Endothelial cell of umbilical vein (primary cell): ENCODE data around the gene CDC23. TPM values are rescaled to one million over a fixed set of nuclear protein-coding genes. Genes with fewer than 3 reads are reported as not detected.
"Not testable (repeated sequence)": the region's sequence is repeated elsewhere in the genome, so short reads cannot be mapped to it uniquely, and the experiment has no call there.

Experiments used
- BruUV-seq: library from RNA; stranded (reverse); fragments of 400-500 nt; replicated peaks from 2 replicates; lab custom pipeline; 2021; lab: Mats Ljungman, UMichigan
- CTCF ChIA-PET: fragments of 300-600, 350-600 bp; sonication (Branson Sonifier 250); formaldehyde crosslinking; loops from one replicate; lab custom pipeline; 2021; ENCODE audit warnings: antibody characterized with exemption, inconsistent platforms; lab: Charles Lee
- POLR2A ChIA-PET: fragments of 300-600, 350-600 bp; sonication (Branson Sonifier 250); formaldehyde crosslinking; loops from one replicate; lab custom pipeline; 2021; ENCODE audit warnings: antibody characterized with exemption, inconsistent platforms; lab: Charles Lee
- DNase-seq: peaks from one replicate; pipeline ENCODE4 v3.0.0-alpha.2; 2011; ENCODE audit warnings: low read depth, low spot score
- FAIRE-seq: peaks from 2 replicates; lab custom pipeline; 2011; peaks lifted over from hg19 to GRCh38; lab: Jason Lieb, UNC
- H2AFZ ChIP-seq: 2 replicates; pipeline ENCODE4 v1.6.0; 2012; ENCODE audit warnings: low read depth, low read length, control low read depth, inconsistent platforms
- H3K27ac ChIP-seq: 2 replicates; pipeline ENCODE4 v1.5.1; 2011; ENCODE audit warnings: low read depth, mild to moderate bottlenecking, control low read depth, low read length, moderate library complexity; ENCODE audit not compliant: insufficient read depth
- H3K27me3 ChIP-seq, 2 experiments: 2 replicates each; pipeline versions ENCODE4 v1.6.0 to v1.6.1; 2011; ENCODE audit warnings: low read length in 2 of 2, mixed read lengths in 1 of 2; ENCODE audit not compliant: control insufficient read depth in 2 of 2, insufficient read depth in 2 of 2
- H3K36me3 ChIP-seq, 2 experiments: 2 replicates in 1 of 2; 3 replicates in 1 of 2; pipeline ENCODE4 v1.5.1; 2011; ENCODE audit warnings: low read length in 2 of 2, mild to moderate bottlenecking in 1 of 2, moderate library complexity in 1 of 2; ENCODE audit not compliant: control insufficient read depth in 2 of 2, insufficient read depth in 2 of 2; ENCODE audit errors: extremely low read depth in 1 of 2
- H3K4me1 ChIP-seq: 3 replicates; pipeline ENCODE4 v1.5.1; 2011; ENCODE audit warnings: mild to moderate bottlenecking, low read length; ENCODE audit not compliant: control insufficient read depth, insufficient read depth; ENCODE audit errors: extremely low read depth
- H3K4me2 ChIP-seq: 2 replicates; pipeline ENCODE4 v1.6.1; 2011; ENCODE audit warnings: low read length, control low read depth, mixed read lengths; ENCODE audit not compliant: insufficient read depth
- H3K4me3 ChIP-seq, 3 experiments: fragments of 200-600 bp in 1 of 3; sonication (generic), shearing (Covaris generic) in 1 of 3; replicated peaks in 1 of 3; 2 replicates each; pipeline ENCODE4 v1.5.1; 2011 to 2016; ENCODE audit warnings: control low read depth in 3 of 3, low read length in 3 of 3, mild to moderate bottlenecking in 2 of 3, inconsistent platforms in 1 of 3, low read depth in 1 of 3, moderate library complexity in 1 of 3; ENCODE audit not compliant: insufficient read depth in 1 of 3
- H3K79me2 ChIP-seq: 2 replicates; pipeline ENCODE4 v1.6.0; 2012; ENCODE audit warnings: low read length, inconsistent platforms; ENCODE audit not compliant: control insufficient read depth, insufficient read depth
- H3K9ac ChIP-seq: replicated peaks from 2 replicates; pipeline ENCODE3; 2011; ENCODE audit warnings: low read length, control low read depth; ENCODE audit not compliant: insufficient read depth; ENCODE audit errors: extremely low read depth
- H3K9me1 ChIP-seq: replicated peaks from 3 replicates; pipeline ENCODE4 v1.6.0; 2011; ENCODE audit warnings: mild to moderate bottlenecking, low read length; ENCODE audit not compliant: control insufficient read depth, insufficient read depth; ENCODE audit errors: extremely low read depth
- H3K9me3 ChIP-seq: replicated peaks from 2 replicates; pipeline ENCODE4 v1.5.1; 2012; ENCODE audit warnings: low read length, inconsistent platforms; ENCODE audit not compliant: control insufficient read depth, insufficient read depth
- H4K20me1 ChIP-seq: replicated peaks from 2 replicates; pipeline ENCODE3; 2011; ENCODE audit warnings: mild to moderate bottlenecking, low read length; ENCODE audit not compliant: control insufficient read depth, insufficient read depth; ENCODE audit errors: extremely low read depth
- CTCF ChIP-seq, 2 donors: IDR thresholded peaks; 1 replicate in 1 of 2; 2 replicates in 1 of 2; pipeline ENCODE4 v1.5.1; 2011; ENCODE audit warnings: low read length in 2 of 2, mild to moderate bottlenecking in 2 of 2, moderate library complexity in 2 of 2, control low read depth in 1 of 2, inconsistent platforms in 1 of 2, low read depth in 1 of 2; ENCODE audit not compliant: insufficient read depth in 1 of 2; ENCODE audit errors: extremely low read depth in 1 of 2
- EZH2 ChIP-seq: IDR thresholded peaks from 2 replicates; pipeline ENCODE4 v1.6.1; 2012; ENCODE audit warnings: borderline replicate concordance, low read depth, mild to moderate bottlenecking, moderate library complexity, low read length, inconsistent platforms; ENCODE audit not compliant: severe bottlenecking
- FOS ChIP-seq: IDR thresholded peaks from 2 replicates; pipeline ENCODE4 v1.6.1; 2011; ENCODE audit warnings: mild to moderate bottlenecking, low read length, moderate library complexity, borderline replicate concordance; ENCODE audit not compliant: insufficient read depth
- GATA2 ChIP-seq: IDR thresholded peaks from 2 replicates; pipeline ENCODE4 v1.7.0; 2011; ENCODE audit warnings: low read depth, mild to moderate bottlenecking, moderate library complexity, mixed read lengths, low read length; ENCODE audit not compliant: insufficient read length, insufficient read depth
- JUN ChIP-seq: IDR thresholded peaks from 2 replicates; pipeline ENCODE4 v1.6.1; 2011; ENCODE audit warnings: borderline replicate concordance, low read depth; ENCODE audit not compliant: insufficient read length, insufficient read depth
- MAX ChIP-seq: IDR thresholded peaks from 2 replicates; pipeline ENCODE4 v1.6.1; 2011; ENCODE audit not compliant: insufficient read depth, insufficient read length
- MYC ChIP-seq: IDR thresholded peaks from one replicate; pipeline ENCODE4 v1.6.1; 2011; ENCODE audit warnings: mild to moderate bottlenecking, low read depth, low read length
- POLR2A ChIP-seq: IDR thresholded peaks from 2 replicates; pipeline ENCODE4 v1.6.1; 2012; ENCODE audit warnings: low read depth, mild to moderate bottlenecking, control low read depth, low read length
- POLR2AphosphoS5 ChIP-seq: IDR thresholded peaks from 2 replicates; pipeline ENCODE4 v1.6.1; 2012; ENCODE audit warnings: low read depth, mild to moderate bottlenecking, control low read depth, low read length, moderate library complexity; ENCODE audit not compliant: insufficient read depth
- dilution Hi-C: fragments of 300-500 bp; cut with MboI; formaldehyde crosslinking; loops from one replicate; pipeline ENCODE4 v1.15.0; 2019; ENCODE audit warnings: low sequenced_read_pairs; ENCODE audit not compliant: extremely low pct_ligation_motif_present
- intact Hi-C: fragments of 100-400 bp; cut with micrococcal nuclease; formaldehyde crosslinking; loops from one replicate; pipeline ENCODE4 v1.10.0; 2022
- polyA plus RNA-seq, 4 experiments: library from polyadenylated mRNA; depleted of rRNA in 3 of 4; stranded (reverse) in 3 of 4; unstranded in 1 of 4; fragments of >200 nt; gene quantifications; 2 replicates each; pipeline versions ENCODE4 v1.2.1 to v1.2.3, GENCODE V29; 2011 to 2012; ENCODE audit warnings: missing spikeins in 1 of 4
- total RNA-seq: library from RNA; stranded (reverse); gene quantifications from 2 replicates; pipeline ENCODE4 v1.2.3, GENCODE V29; 2021

The CDC23 gene
- total and polyA plus RNA-seq, 2 donors (not counting 3 experiments of a cell fraction or from before 2014, with no cell fraction given), result 28.5 to 41.2 TPM

- ChIA-PET CTCF (interaction anchor here (1.0 kb wide), 1 partner anchor 30 kb away, joined by 3 read pairs; no protein-coding TSS in a partner anchor), POLR2A (no interaction called here)
- Histone ChIP-seq H3K79me2 (no peaks in the 10 kb centered on the region), H2AFZ (no peak overlapping the region), H3K4me2 (no peak overlapping the region), H3K9me1 (no peaks in the 10 kb centered on the region), H4K20me1 (no peaks in the 10 kb centered on the region), H3K4me3 (no peak overlapping the region), H3K36me3 (no peaks in the 10 kb centered on the region), H3K27ac (no peak overlapping the region), H3K9me3 (no peaks in the 10 kb centered on the region), H3K4me1 (no peaks in the 10 kb centered on the region), H3K9ac (no peak overlapping the region), H3K27me3 (peaks cover 2% of the 10 kb centered on the region in 2 experiments)
- dilution Hi-C loops (no loop called here), intact Hi-C loops (no loop called here)
- DNase-seq, result no peak
- BruUV-seq, result no TSS peak
- no peak for FAIRE-seq
- TF ChIP-seq FOS, result no peak
- TF ChIP-seq CTCF (IDR thresholded peaks at IDR 0.05; ENCODE audit: extremely low read depth in 1 of 2, insufficient read depth in 1 of 2, low read depth in 1 of 2, low read length in 2 of 2), result no peak
- TF ChIP-seq MAX, result no peak
- no peak for TF ChIP-seq POLR2A
- no peak for TF ChIP-seq JUN
- no peak for TF ChIP-seq MYC
- TF ChIP-seq EZH2, result no peak
- TF ChIP-seq GATA2, result no peak
- no peak for TF ChIP-seq POLR2AphosphoS5
These were observed 39.8 kb upstream of the CDC23 start for GRCh38 chr5:138252944-138253343.

- H3K4me2 ChIP-seq, dilution Hi-C loops, H3K9me1 ChIP-seq, H3K4me1 ChIP-seq, H3K9ac ChIP-seq, H2AFZ ChIP-seq, H3K36me3 ChIP-seq, POLR2A ChIA-PET, BruUV-seq, DNase-seq, H3K4me3 ChIP-seq, H3K27me3 ChIP-seq, intact Hi-C loops, H3K79me2 ChIP-seq, H3K27ac ChIP-seq, FAIRE-seq, H3K9me3 ChIP-seq, H4K20me1 ChIP-seq: not testable (repeated sequence)
- CTCF ChIA-PET, result interaction anchor here (1.4 kb wide), 1 partner anchor 19 kb away, joined by 3 read pairs; no protein-coding TSS in a partner anchor
These were observed 34.7 kb upstream of the CDC23 start for GRCh38 chr5:138247800-138248199.
